C4-2B (cell line): ENCODE data around the gene GAS7.

Experiments
- ZFX ChIP-seq: fragments of 450-650 bp; IDR thresholded peaks from 2 replicates; pipeline ENCODE4 v1.6.1; 2017
- TF ChIP-seq, protein P1 (sequence below): fragments of 450-650 bp; conservative IDR thresholded peaks from 2 replicates; pipeline ENCODE4 v1.5.1; 2017; ENCODE audit warnings: mild to moderate bottlenecking

DNA sequence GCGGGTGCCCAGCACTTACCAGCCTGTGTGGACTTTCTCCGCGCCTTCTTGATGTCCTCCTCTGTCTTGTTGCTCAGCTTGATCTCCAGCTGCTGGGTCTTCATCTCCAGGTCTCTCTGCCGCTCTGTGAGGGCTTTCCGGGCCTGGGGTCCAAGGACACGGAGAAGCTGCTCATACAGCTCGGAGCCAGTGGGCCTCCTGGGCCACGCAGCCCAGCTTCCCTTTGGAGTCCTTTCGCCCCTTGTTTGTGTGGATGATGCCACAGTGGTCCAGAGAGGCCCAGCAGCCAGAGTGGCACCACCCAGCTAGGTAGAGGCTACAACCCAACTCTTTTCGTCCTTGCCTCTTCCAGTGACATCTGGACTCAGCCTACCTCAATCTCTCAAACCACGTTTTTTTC is 272.9 kb downstream of the GAS7 start:
- no peak for TF ChIP-seq ZFX
- TF ChIP-seq, protein P1, sequence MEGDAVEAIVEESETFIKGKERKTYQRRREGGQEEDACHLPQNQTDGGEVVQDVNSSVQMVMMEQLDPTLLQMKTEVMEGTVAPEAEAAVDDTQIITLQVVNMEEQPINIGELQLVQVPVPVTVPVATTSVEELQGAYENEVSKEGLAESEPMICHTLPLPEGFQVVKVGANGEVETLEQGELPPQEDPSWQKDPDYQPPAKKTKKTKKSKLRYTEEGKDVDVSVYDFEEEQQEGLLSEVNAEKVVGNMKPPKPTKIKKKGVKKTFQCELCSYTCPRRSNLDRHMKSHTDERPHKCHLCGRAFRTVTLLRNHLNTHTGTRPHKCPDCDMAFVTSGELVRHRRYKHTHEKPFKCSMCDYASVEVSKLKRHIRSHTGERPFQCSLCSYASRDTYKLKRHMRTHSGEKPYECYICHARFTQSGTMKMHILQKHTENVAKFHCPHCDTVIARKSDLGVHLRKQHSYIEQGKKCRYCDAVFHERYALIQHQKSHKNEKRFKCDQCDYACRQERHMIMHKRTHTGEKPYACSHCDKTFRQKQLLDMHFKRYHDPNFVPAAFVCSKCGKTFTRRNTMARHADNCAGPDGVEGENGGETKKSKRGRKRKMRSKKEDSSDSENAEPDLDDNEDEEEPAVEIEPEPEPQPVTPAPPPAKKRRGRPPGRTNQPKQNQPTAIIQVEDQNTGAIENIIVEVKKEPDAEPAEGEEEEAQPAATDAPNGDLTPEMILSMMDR = no peak
